HuH-7.5 (cell line): ENCODE data around the gene HSPH1.

Source experiments
- DNase-seq: peaks from one replicate; pipeline ENCODE4 v3.0.0; 2011; ENCODE audit warnings: low spot score

The HSPH1 gene

GRCh38 chr13:31096654-31097302 is 64.9 kb downstream of the HSPH1 start:
- no peak for DNase-seq

GRCh38 chr13:31094331-31095015 is 67.2 kb downstream of the HSPH1 start:
- DNase-seq, result no peak

- no peak for DNase-seq
Measured at GRCh38 chr13:31093145-31093885, 68.4 kb downstream of the HSPH1 start.

- DNase-seq, result no peak
Measured at GRCh38 chr13:31092646-31093045, 69.1 kb downstream of the HSPH1 start.

- no peak for DNase-seq
Measured at GRCh38 chr13:31090961-31091624, 70.6 kb downstream of the HSPH1 start.

- no peak for DNase-seq
Measured at GRCh38 chr13:31090096-31090495, 71.6 kb downstream of the HSPH1 start.

- no peak for DNase-seq
Measured at GRCh38 chr13:31089649-31090048, 72.1 kb downstream of the HSPH1 start.

GRCh38 chr13:31088826-31089420 is 72.8 kb downstream of the HSPH1 start:
- DNase-seq, result no peak
